IPS DF 19.7 (cell line): ENCODE results near the gene CRMP1.

Source experiments
- DNase-seq: peaks from one replicate; pipeline ENCODE4 v3.0.0-alpha.2; 2013; ENCODE audit warnings: low read depth, low spot score

The CRMP1 gene

DNA sequence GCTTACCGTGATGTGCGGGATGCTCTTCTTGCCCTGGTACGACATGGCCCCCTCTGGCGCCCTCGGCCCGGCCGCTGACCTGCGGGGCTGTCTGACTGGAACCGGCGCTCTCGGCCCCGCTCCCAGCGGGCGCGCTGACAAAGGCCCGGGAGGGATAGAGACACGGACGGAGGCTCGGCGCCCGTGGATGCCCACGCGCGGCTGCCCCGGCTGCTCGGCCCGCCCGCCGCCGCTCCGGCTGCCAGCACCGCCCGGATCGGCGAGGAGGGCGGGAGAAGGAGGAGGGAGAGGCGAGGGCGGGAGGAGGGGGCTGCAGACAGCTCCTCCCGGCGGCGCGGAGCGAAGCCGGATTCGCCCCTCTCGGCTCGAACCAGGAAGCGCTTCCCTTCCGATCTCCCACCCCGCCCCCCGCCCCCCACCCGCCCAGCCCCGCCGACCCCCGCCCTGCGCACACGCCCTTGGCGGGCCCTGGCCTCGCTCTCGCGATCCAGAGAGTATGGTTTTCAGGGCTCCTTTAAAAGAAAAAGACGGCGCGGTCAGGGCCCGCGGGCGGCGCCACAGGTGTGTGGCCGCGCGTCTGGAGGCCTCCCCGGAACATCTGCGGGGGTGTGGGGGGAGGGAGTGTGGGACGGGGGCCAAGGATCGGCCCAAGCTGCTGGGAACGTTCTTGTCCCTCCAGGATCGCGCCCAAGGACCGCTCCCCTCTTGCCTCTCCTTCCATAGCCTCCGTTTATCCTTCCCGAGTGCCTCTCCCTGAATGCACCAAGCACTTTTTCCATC, 4.5 kb downstream of the CRMP1 start:
- no peak for DNase-seq

DNA sequence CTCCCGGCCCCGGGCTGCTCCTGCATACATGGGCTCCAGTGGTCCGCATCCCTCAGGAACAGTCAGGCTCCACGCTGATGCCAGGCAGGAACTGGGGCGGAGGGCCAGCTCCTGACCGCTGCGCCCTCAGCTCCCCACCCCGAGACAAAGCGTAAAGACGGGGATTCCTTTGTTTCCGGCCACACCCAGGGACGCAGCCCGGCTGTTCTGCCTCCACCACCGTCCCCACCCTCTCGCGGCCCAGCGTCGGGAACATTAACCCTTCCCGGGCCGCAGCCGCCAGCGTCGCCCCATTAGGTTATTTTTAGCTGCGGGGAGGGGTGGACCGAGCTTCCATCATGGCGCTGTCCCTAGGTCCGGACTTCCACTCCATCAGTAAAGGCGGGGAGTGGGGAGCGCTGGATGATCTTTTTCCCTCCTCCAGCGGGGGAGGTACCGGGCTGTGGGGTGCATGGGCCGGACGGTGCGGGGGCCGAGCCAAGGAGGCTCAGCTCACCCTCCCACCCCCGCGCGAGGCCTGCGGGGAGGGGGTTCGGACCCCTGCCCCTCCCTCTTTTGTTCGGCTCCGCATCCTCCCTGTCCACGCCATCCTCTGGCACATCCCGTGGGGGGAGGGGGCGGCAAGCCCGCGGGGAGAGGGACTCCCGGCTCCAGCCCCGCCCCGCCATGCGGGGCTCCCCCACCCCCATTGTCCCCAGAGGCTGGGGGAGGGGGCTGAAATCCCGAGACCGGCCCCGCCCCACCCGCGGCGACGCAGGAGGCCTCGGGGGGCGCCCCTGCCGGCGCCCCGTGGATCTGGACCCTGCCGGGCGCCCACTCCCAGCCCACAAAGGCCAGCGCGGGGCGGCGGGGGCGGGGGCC, 5.3 kb downstream of the CRMP1 start:
- DNase-seq: no peak

DNA sequence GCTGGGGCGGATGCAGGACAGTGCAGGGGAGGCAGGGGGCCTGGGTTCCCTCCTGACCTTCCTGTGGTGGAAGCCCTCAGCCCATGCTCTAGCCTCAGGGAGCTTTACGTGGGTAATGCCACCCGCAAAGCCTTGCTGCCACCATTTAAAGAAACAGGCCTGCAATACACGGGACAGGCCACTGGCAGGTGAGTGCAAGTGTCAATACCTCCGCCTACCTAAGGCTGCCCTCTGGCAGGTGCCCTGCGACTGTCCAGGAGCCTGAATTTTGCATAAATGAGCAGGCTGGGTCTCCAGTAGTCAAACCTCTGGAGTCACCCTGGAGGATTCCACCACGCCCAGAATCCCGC, 5.9 kb downstream of the CRMP1 start:
- no peak for DNase-seq

DNA sequence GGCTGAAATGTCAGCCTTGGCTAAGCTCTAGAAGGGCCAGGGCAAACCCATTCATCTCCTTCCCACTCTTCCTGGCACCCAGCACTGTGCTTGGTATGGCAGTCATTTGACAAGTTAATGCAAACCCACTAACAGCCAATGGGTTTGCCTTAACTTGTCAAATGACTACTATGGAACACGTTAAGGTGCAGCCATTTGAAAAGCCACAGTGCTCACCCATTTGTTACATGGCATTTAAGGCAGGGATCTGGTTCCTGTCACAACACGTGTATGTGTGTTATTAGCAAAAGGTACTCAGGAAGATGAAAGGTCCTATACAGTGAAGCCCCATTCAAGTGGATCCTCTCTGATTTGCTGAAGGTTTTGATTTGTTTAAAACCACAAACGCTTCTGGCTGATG, 7.2 kb downstream of the CRMP1 start:
- DNase-seq: no peak

DNA sequence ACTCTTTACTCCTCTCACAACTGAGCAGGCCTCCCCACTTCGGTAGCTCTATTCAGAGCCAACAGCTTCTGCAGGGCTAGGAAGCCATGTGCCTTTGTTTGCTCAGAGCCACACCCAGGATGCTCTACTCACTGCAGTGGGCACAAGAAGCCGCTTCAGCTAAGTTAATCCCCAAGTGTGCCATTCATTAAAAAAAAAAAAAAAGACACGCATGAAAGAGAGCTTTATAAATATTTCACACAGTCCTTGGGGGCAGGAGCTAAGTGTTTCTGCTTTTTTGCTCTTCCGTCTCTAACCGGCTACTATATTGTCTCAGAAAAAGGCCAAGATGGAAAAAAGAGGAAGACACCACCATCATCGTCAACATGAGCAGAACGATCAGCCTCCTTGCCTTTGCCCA, 8.1 kb downstream of the CRMP1 start:
- no peak for DNase-seq

DNA sequence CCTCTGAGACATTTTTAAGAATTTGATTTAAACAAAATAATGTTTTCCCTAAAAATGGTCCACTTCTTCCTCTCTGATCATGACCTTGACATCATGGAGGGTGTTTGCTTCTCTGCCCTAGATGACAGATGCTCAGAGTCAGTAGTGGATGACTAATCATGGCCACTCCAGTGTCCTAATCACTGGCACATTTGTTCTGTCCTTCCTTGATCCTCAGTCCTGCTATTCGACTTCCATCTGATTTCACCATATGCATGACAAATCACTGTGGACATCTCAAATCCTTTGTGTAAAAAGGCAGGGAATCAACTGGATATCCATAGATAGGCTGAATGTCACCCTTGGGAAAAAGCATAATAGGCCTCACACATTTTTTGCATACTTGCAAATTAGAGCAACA, 9.0 kb downstream of the CRMP1 start:
- DNase-seq: no peak

DNA sequence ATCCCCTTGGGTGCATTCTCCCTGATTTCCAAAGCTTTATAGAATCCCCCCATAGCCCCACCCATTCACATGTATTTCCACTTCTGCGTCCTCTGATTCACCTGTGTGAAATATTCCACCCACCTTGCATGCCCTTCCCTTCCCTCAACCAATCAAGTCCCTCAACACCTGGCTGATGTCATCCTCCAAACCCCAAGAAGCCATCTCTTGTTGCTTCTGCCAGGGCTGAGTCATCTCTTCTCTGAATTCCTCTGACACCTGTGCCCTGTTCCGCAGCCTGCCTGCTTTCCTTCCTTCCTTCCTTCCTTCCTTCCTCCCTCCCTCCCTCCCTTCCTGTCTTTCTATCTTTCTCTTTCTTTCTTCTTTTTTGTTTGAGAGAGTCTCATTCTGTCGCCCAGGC, 9.9 kb downstream of the CRMP1 start:
- no peak for DNase-seq

DNA sequence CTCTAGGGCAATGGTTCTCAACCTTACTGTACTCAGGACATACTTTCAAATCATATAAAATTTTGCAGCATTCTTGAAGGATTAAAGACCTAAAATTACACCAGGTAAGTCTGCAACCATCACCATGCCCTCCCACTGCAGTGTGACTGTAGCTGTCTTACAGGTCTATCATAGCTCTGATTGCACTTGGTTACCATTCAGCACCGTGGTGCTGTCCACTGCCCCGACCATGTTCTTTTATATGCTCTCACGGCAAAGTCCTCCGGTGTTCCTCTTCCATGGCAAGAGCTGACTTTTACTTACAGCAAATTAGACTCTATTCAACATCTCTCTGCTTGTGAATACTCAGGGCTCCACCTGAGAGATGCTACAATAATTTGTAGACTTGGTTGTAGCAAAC, 11.5 kb downstream of the CRMP1 start:
- DNase-seq: no peak

DNA sequence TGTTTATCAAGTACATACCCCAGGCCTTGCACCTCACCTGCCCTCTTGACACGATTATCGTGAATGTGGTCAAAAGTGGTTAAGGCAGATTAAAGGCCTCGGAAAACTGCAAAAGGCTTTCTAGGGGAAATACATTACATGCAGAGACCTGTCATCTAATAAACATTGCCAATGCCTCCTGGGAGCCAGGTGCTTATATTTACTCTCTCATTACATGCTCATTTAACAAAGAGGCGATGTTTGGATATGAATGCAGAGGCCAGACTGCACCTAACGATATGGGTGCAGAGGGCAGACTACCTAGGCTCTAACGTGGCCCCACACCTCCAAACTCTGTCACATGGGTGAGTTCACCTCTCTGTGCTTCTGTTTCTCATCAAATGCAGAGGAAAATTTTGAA, 14.5 kb downstream of the CRMP1 start:
- DNase-seq: no peak

DNA sequence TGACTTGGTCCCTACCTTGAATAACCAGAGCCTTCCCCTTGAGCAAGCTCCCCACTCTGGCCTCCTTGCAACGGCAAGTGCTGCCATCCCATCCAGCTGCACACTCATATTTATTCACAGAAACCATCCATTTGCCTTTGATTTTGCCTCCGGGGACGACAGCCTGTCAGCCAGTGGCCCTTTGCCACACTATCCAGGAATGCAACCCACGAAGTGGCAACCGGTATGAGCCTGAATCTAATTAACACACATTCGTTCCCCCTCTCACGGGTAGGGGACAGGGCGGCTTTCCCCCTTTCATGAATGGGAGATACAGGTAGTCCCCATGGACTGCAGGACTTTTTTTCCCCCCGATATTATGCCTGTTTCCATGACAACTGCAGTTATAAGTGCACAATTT, 15.5 kb downstream of the CRMP1 start:
- DNase-seq: no peak

DNA sequence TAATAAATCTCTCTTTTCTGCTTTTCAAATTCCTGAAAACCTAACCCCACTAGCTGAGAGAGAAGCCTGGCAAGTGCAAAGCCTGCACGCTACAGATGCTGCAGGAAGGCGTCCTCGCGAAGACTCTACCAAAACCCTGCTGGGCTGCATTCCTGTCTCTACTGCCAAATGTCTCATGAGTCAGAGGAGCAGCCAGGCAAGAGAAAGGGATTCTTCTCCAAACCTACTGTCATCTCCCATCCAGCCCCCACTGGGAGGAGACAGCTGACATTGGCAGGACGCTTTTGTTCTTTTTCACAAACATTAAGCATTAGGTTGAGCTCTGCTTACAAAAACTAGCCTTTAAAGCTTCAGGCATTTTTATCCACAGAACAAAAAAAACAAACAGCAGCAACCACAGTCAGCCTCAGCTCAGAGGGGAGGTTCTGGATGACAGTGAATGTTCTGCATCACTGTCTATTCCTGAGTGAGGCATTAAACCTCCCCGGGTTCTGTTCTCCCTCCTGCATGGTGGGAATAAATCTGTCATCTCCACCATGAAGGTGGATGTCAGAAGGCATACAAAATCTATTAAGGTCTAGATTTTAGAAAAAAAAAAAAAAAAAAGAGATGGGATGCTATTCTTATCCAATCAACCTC, 18.0 kb downstream of the CRMP1 start:
- peak; percentile 68 for DNase-seq

DNA sequence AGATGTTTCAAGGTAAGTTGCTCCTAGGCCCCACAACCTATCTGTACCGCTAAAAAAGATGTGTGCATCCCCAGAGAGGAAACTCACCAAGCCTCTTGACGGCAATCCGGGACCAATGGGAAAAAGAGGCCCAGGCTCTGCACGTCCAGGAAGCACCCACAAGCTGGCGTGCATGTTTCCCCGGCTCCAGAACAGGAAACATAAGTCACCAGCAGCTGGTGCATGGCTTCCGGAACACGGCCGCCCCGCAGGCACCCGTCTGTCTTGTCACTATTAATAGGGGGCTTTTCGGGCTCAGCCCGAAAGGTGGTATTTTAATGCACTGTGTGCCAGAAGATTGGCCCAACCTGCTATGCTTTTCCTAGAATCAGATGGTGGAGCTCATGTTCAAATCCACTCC, 22.2 kb downstream of the CRMP1 start:
- DNase-seq: no peak

DNA sequence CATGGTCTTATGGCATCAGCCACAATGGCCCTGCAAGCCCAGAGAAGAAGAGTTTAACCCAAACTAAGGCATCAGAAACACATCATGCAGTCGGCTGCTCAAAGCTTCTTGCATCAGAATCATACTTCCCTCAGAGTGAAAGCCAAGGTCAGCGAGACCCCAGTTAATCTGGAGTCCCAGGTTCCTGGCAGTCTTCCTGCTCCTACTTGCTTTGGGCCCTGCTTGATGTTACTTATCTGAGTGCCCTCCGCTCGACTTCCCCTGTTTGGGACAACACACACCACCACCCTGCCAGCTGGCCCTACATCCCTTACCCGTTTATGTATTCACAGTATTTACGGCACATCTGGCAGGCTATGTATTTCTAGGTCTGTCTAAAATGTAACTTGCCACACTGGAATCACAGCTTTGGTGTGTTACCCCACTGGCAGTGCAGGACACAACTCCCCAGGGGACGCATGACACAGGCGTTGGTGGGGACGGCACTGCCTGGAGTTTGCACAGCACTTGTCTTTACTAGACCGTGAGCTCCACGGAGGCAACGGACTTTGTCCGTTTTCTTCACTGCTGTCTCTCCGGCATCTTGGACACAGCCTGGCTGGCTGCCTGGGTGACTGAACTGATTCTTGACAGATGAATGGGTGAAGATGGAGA, 22.8 kb downstream of the CRMP1 start:
- no peak for DNase-seq

DNA sequence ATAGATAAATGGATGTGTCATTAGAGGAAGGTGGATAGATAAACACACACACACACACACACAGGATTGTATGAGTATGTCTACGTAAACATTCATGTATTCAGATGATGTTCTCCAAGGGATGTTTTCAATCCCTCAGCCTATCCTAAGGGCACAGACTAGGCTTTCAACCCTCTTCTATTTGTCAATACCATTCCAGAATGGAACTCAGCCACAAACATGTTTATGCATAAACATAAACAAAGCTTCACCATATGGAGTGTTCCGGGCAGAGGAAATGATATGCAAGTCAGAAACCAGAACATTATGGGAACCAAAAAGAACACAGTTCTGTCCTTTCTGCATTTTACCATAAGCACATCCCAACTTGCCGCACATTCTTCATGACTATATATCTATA, 25.0 kb downstream of the CRMP1 start:
- no peak for DNase-seq

DNA sequence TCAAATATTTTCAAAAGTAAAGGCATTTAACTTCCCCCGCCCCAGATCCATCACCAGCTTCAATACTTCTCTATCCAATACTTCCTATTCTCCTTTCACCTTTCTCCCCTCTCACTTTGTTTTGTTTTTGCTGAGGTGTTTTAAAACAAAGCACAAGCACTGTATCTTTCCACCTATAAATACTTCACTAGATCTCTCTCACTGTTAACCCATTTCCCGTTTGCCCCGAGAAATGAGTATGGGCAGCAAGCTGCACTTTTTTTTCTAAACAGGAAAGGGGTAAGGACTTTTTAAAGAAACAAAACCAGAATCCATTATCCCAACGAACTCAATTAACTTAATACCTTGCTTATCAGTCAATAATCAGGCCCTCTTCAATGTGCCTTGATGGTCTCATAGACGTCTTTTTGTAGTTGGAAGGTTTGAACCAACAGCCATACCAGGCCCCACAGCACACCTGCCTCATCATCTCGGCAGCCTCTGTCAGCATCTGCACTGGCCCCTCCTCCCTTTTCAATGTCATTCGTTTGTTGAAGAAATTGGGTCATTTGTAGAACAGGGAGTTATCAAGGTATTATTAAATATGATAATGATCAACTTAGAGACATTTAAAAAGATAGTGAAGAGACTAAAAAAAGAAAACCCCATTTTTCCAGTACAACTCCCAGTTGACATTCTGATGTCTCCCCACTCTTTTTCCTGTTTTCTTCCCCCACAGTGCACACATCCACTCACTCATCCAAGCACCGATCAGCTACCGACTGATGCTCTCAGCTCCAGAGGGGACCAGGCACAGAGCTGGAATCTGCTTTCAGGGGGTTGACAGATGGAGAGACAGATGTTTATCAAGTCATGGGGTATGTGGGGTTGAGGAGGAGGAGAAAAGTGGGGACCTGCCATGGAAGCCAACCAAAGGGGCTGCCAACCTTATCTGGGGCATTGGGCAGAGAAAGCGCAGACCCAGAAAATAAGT, 25.8 kb downstream of the CRMP1 start:
- no peak for DNase-seq

DNA sequence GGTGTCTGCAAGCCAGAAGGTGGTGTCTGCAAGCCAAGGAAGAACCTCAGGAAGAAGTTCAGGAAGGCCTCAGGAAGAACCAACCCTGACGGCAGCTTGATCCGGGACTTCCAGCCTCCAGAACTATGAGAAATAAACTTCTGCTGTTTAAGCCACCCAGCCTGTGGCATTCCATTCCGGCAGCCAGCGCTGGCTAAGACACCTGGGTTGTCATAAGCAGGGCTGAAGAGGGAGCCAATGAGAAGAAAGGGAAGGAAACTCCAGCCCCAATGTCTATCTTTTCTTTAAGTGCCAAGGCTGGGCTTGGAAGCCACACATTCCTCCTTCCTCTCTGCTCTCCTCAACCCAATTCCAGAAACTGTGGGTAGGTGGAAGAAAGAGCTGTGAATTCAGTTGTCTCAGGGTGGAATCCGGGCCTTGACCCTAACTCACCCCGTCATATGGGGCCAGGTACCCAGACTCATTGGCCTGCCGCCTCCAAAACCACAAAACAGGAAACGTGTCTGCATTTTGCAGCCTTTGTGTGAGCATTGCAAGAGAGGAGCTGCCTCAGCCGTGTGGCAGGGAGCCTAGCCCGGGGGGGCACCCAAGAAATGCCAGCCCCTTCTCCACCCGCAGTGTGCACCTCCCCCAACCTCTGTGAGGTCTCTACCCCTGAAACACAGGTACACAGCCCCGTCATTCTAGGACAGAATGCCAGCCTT, 26.8 kb downstream of the CRMP1 start:
- DNase-seq: no peak

DNA sequence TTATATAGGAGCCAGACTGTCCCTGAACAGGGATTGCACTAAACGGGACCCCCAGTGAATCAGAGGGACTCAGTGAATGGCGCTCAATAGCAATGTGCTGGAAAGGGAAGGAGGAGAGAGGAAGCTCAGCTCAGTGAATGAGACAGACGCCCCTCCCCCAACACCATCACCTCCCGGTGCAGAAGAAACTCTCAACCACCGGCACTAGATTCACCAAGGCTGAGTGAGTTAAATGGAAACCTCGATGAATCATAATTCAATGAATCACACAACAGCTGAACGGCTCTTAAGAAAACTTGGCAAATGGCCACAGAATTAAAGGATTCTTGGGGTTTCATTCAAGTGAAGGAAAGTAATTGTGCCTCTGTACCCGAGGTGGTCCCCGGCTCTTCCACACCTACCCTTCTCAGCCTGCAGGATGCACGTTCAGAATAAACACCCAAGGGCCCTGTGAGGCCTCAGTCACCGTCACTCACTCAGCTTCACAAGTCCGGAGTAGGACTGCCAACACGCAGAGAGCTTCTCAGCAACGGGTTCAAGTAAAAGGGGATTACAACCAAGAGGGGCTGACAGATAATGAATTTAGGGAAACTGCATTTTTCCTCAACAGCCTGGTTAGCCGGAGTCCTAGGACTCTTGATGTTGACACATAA, 29.3 kb downstream of the CRMP1 start:
- DNase-seq: no peak

DNA sequence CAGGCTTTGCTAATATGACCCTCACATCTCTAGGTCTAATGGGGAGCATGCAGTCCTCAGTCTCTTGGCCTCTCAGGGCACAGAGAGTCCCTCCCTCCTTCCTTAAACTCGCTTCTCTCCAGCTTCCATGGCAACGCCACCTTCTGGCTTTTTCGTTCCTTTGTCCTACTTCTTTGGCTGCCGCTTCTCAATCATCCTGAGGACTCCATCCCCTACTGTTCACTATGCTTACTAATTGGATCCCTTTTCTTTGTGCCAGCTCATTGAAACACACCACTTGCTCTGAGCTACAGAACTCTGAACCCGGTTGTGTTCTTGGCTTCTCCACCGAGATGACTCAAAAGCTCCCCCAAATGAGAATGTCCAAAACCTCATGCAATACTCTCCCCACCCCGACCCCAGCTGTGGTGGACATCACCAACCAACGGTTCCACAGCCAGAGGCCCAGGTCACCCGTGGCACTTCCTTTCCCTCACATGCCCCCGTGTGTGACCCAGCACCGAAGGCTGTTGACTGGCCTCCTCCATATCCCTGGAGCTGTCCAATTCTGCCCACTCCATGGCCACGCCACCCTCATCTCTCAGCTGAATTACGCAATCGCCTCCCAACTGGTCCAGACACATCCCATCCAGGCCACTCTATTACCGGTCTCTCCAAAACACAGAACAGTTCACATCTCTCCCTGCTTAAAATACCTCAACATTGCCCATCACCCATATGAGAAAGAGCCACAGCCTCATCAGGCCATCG, 34.7 kb downstream of the CRMP1 start:
- DNase-seq: no peak

DNA sequence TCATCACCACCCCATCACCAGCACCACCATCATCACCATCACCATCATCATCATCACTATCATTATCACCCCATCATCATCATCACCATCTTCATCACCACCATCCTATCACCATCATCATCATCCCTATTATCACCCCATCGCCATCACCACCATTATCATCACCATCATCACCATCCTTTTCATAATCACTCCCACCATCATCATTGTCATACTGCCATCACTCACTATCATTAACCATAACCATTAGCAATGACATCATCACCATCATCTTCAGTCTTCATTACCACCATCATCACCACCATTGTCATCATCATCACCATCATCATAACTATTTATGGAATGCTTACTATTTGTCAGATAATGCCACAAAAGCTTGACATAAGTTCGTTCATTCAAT, 35.7 kb downstream of the CRMP1 start:
- DNase-seq: no peak
